HG02610 (cell line): ENCODE measurements around the gene GCLM.
A peak's percentile ranks its signal among the peaks of the same experiment; 100 is the strongest.
"Not testable (repeated sequence)": the region's sequence is repeated elsewhere in the genome, so short reads cannot be mapped to it uniquely, and the experiment has no call there.

Source experiments
- ATAC-seq: cut with Tn5 transposase; IDR thresholded peaks from one replicate; pipeline ENCODE4 v1.9.1; 2021; ENCODE audit warnings: mild to moderate bottlenecking, moderate library complexity; ENCODE audit not compliant: unreplicated experiment

GCLM gene

GRCh38 chr1:93909146-93910050 is at the start of gene GCLM:
Gene GCLM (minus strand): TSS chr1:93909430. CDS start chr1:93909163, 267 bp downstream.
- ATAC-seq: peak; percentile 95

- ATAC-seq: no peak
Observed at GRCh38 chr1:93958726-93959100, 49.5 kb upstream of the GCLM start.

- no peak for ATAC-seq
Observed at GRCh38 chr1:93958032-93958725, 48.9 kb upstream of the GCLM start.

- ATAC-seq: no peak
Observed at GRCh38 chr1:93955765-93956164, 46.5 kb upstream of the GCLM start.

- not testable (repeated sequence) for ATAC-seq
Observed at GRCh38 chr1:93947002-93947686, 37.9 kb upstream of the GCLM start.

- no peak for ATAC-seq
Observed at GRCh38 chr1:93938461-93939145, 29.4 kb upstream of the GCLM start.

GRCh38 chr1:93937997-93938396 is 28.8 kb upstream of the GCLM start:
- ATAC-seq: no peak

- no peak for ATAC-seq
Observed at GRCh38 chr1:93925206-93925605, 16.0 kb upstream of the GCLM start.

- no peak for ATAC-seq
Observed at GRCh38 chr1:93919780-93920179, 10.6 kb upstream of the GCLM start.

GRCh38 chr1:93917302-93917701 is 8.1 kb upstream of the GCLM start:
- ATAC-seq: no peak

GRCh38 chr1:93910880-93911279 is 1.6 kb upstream of the GCLM start:
- not testable (repeated sequence) for ATAC-seq

GRCh38 chr1:93910305-93910704 is 1.1 kb upstream of the GCLM start:
- no peak for ATAC-seq

- peak; percentile 44 for ATAC-seq
Observed at GRCh38 chr1:93908394-93909145, 660 bp downstream of the GCLM start.

GRCh38 chr1:93907718-93908117 is 1.5 kb downstream of the GCLM start:
- ATAC-seq: no peak

GRCh38 chr1:93906480-93906879 is 2.8 kb downstream of the GCLM start:
- no peak for ATAC-seq

GRCh38 chr1:93905734-93906133 is 3.5 kb downstream of the GCLM start:
- ATAC-seq: no peak

GRCh38 chr1:93905051-93905450 is 4.2 kb downstream of the GCLM start:
- no peak for ATAC-seq

- ATAC-seq: no peak
Observed at GRCh38 chr1:93904228-93904627, 5.0 kb downstream of the GCLM start.

- ATAC-seq: no peak
Observed at GRCh38 chr1:93900723-93901504, 8.3 kb downstream of the GCLM start.
